MM.1S (cell line): ENCODE data around the gene BCL2L11.

Experiments used
- DNase-seq: peaks from one replicate; pipeline ENCODE4 v3.0.0-alpha.2; 2015
- H2AFZ ChIP-seq: fragments of 300-600 bp; sonication (generic); 2 replicates; pipeline ENCODE4 v1.6.0; 2016; ENCODE audit warnings: antibody characterized with exemption, low read length
- H3F3A ChIP-seq: fragments of 300-600 bp; sonication (generic); 2 replicates; pipeline ENCODE4 v1.6.1; 2016; ENCODE audit warnings: mild to moderate bottlenecking, antibody characterized with exemption, low read length, moderate library complexity, mixed read lengths; ENCODE audit not compliant: insufficient read depth
- H3K27ac ChIP-seq: fragments of 300-600 bp; sonication (generic); 2 replicates; pipeline ENCODE4 v1.5.1; 2016; ENCODE audit warnings: mild to moderate bottlenecking, low read length
- H3K27me3 ChIP-seq: fragments of 300-600 bp; sonication (generic); replicated peaks from 2 replicates; pipeline ENCODE4 v1.6.0; 2016; ENCODE audit warnings: low read length; ENCODE audit not compliant: insufficient read depth
- H3K36me3 ChIP-seq: fragments of 300-600 bp; sonication (generic); replicated peaks from 2 replicates; pipeline ENCODE4 v1.6.1; 2016; ENCODE audit warnings: mild to moderate bottlenecking, low read length, mixed read lengths; ENCODE audit not compliant: insufficient read depth
- H3K4me1 ChIP-seq: fragments of 300-600 bp; sonication (generic); 2 replicates; pipeline ENCODE4 v1.6.1; 2016; ENCODE audit warnings: low read length, mixed read lengths
- H3K4me2 ChIP-seq: fragments of 300-600 bp; sonication (generic); 2 replicates; pipeline ENCODE4 v1.6.0; 2016; ENCODE audit warnings: low read depth, low read length
- H3K4me3 ChIP-seq: fragments of 300-600 bp; sonication (generic); 2 replicates; pipeline ENCODE4 v1.5.1; 2016; ENCODE audit warnings: low read length, mixed read lengths
- H3K79me2 ChIP-seq: fragments of 300-600 bp; sonication (generic); 2 replicates; pipeline ENCODE4 v1.6.1; 2016; ENCODE audit warnings: mixed run types, low read length, mixed read lengths
- H3K9ac ChIP-seq: fragments of 300-600 bp; sonication (generic); 2 replicates; pipeline ENCODE4 v1.6.1; 2016; ENCODE audit warnings: low read length, mixed read lengths
- H3K9me2 ChIP-seq: fragments of 300-600 bp; sonication (generic); replicated peaks from 2 replicates; pipeline ENCODE4 v1.6.1; 2016; ENCODE audit warnings: mild to moderate bottlenecking, low read length, mixed read lengths; ENCODE audit not compliant: insufficient read depth
- H3K9me3 ChIP-seq: fragments of 300-600 bp; sonication (generic); replicated peaks from 2 replicates; pipeline ENCODE4 v1.6.1; 2016; ENCODE audit warnings: mild to moderate bottlenecking, low read length, mixed read lengths; ENCODE audit not compliant: insufficient read depth
- H4K20me1 ChIP-seq: fragments of 300-600 bp; sonication (generic); 2 replicates; pipeline ENCODE4 v1.6.1; 2016; ENCODE audit warnings: mild to moderate bottlenecking, low read length, moderate library complexity, mixed read lengths; ENCODE audit not compliant: insufficient read depth
- EZH2 ChIP-seq: fragments of 300-600 bp; sonication (generic); optimal IDR thresholded peaks from 2 replicates; pipeline ENCODE3; 2017; ENCODE audit warnings: low read depth, mild to moderate bottlenecking, antibody characterized with exemption, low read length, mixed read lengths
- EZH2phosphoT487 ChIP-seq: fragments of 300-600 bp; sonication (generic); IDR thresholded peaks from 2 replicates; pipeline ENCODE4 v1.6.1; 2018; ENCODE audit warnings: antibody characterized with exemption, low read length
- TF ChIP-seq, protein P1 (sequence below): fragments of 300-600 bp; sonication (generic); IDR thresholded peaks from 2 replicates; pipeline ENCODE4 v1.5.1; 2016; ENCODE audit warnings: antibody characterized with exemption, low read length, mixed read lengths

BCL2L11 gene

DNA sequence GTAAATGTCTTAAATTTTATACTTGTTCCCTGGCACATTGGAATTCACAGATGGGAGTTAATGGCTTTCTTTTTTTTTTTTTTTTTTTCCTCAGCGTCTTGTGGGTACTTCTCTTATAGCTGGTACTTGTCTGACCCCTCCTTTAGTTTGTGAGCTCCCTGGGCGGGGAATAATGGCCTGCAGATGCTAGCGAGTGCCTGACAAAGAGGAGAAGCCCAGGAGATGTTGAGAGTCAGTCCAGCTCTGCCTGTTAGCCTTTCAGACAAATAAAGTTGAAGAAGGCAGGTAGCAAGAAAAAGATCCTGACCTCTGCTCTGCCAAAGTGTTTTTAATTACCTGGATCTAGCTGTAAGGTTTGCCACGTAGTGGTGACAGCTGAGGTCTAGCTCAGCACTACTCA lies 6.6 kb downstream of the BCL2L11 start:
- H2AFZ ChIP-seq: no peak overlapping the region
- peaks cover 31% of the 10 kb centered on the region for H4K20me1 ChIP-seq
- H3F3A ChIP-seq: peaks cover 3% of the 10 kb centered on the region; the same call in 1 of the 2 replicates
- no peak overlapping the region for H3K27ac ChIP-seq
- no peak for DNase-seq
- no peaks in the 10 kb centered on the region for H3K27me3 ChIP-seq
- peaks cover 32% of the 10 kb centered on the region for H3K4me1 ChIP-seq
- no peaks in the 10 kb centered on the region for H3K9me2 ChIP-seq
- no peak overlapping the region for H3K9ac ChIP-seq
- H3K79me2 ChIP-seq: peaks cover 97% of the 10 kb centered on the region
- TF ChIP-seq EZH2: no peak
- H3K9me3 ChIP-seq: no peaks in the 10 kb centered on the region
- H3K36me3 ChIP-seq: peaks cover 15% of the 10 kb centered on the region
- H3K4me2 ChIP-seq: no peak overlapping the region
- no peak overlapping the region for H3K4me3 ChIP-seq

DNA sequence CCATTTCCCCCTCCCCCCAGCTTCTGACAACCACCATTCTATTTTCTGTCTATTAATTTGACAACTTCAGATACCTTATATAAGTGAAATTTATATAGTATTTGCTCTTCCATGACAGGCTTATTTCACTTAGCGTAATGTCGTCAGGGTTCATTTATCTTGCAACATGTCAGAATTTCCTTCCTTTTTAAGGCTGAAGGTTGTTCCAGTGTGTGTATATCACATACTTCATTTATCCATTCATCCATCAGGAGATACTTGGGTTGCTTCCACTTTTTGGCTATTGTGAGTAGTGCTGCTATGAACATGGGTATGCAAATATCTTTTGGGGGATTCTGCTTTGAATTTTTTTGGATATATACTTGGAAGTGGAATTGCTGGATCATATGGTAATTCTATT lies 7.4 kb downstream of the BCL2L11 start:
- no peaks in the 10 kb centered on the region for H3F3A ChIP-seq
- DNase-seq: no peak
- peaks cover 38% of the 10 kb centered on the region for H4K20me1 ChIP-seq
- no peak overlapping the region for H3K4me3 ChIP-seq
- peaks cover 22% of the 10 kb centered on the region for H3K36me3 ChIP-seq
- no peaks in the 10 kb centered on the region for H3K9me3 ChIP-seq
- TF ChIP-seq EZH2phosphoT487 (no peak), EZH2 (no peak)
- TF ChIP-seq, protein P1, sequence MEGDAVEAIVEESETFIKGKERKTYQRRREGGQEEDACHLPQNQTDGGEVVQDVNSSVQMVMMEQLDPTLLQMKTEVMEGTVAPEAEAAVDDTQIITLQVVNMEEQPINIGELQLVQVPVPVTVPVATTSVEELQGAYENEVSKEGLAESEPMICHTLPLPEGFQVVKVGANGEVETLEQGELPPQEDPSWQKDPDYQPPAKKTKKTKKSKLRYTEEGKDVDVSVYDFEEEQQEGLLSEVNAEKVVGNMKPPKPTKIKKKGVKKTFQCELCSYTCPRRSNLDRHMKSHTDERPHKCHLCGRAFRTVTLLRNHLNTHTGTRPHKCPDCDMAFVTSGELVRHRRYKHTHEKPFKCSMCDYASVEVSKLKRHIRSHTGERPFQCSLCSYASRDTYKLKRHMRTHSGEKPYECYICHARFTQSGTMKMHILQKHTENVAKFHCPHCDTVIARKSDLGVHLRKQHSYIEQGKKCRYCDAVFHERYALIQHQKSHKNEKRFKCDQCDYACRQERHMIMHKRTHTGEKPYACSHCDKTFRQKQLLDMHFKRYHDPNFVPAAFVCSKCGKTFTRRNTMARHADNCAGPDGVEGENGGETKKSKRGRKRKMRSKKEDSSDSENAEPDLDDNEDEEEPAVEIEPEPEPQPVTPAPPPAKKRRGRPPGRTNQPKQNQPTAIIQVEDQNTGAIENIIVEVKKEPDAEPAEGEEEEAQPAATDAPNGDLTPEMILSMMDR: no peak
- H2AFZ ChIP-seq: no peak overlapping the region
- no peaks in the 10 kb centered on the region for H3K27me3 ChIP-seq
- H3K4me2 ChIP-seq: no peak overlapping the region
- H3K27ac ChIP-seq: no peak overlapping the region
- no peak overlapping the region for H3K9ac ChIP-seq
- H3K79me2 ChIP-seq: peaks cover 99% of the 10 kb centered on the region
- H3K9me2 ChIP-seq: no peaks in the 10 kb centered on the region
- H3K4me1 ChIP-seq: peaks cover 39% of the 10 kb centered on the region

DNA sequence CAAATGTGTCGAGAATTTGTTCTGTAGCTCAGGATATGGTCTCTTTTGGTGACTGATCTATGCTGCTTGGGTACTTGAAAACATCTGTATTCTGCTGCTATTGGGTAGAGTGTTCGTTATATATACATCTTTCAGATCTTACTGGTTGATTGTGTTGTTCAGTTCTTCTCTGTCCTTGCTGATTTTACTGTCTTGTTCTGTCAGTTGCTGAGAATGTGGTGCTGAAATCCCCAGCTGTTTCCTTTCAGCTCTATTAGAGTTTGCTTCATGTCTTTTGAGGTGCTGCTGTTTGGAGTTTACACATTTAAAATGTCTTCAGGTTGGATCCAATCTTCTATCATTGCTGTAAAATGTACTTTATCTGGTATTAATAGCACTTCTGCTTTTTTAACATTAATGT lies 12.9 kb downstream of the BCL2L11 start:
- no peak overlapping the region for H2AFZ ChIP-seq
- peaks cover 72% of the 10 kb centered on the region for H4K20me1 ChIP-seq
- no peak overlapping the region for H3K9ac ChIP-seq
- peaks cover 32% of the 10 kb centered on the region; the same call in 1 of the 2 replicates for H3K36me3 ChIP-seq
- TF ChIP-seq, protein P1: no peak
- TF ChIP-seq EZH2phosphoT487 (no peak), EZH2 (no peak)
- no peaks in the 10 kb centered on the region for H3K9me3 ChIP-seq
- no peak overlapping the region for H3K4me3 ChIP-seq
- H3K79me2 ChIP-seq: peaks cover 99% of the 10 kb centered on the region
- no peaks in the 10 kb centered on the region for H3K9me2 ChIP-seq
- H3K27me3 ChIP-seq: no peaks in the 10 kb centered on the region
- H3F3A ChIP-seq: no peaks in the 10 kb centered on the region
- no peak overlapping the region for H3K27ac ChIP-seq
- DNase-seq: no peak
- no peak overlapping the region for H3K4me2 ChIP-seq
- H3K4me1 ChIP-seq: peaks cover 24% of the 10 kb centered on the region

DNA sequence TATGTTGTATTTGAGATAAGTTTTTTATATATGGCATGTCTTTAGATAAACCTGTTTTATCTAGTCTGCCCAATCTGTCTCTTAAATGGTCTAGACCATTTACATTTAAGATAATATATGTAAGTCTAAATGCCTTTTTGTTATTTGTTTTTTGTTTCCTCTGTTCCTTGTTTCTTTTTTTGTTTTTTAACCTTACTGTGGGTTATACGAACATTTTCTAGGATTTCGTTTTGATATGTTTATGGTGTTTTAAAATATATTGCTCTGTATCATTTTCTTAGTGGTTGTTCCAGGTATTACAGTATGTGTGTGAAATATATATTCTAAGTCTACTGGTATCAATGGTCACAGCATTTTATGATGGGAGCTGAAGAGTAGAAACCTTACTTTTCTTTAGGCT lies 13.3 kb downstream of the BCL2L11 start:
- Histone ChIP-seq H3K36me3 (peaks cover 34% of the 10 kb centered on the region; the same call in 1 of the 2 replicates), H2AFZ (no peak overlapping the region), H3K79me2 (peaks cover 99% of the 10 kb centered on the region), H3K27me3 (no peaks in the 10 kb centered on the region), H3K27ac (no peak overlapping the region), H3F3A (no peaks in the 10 kb centered on the region), H4K20me1 (peaks cover 74% of the 10 kb centered on the region), H3K9me2 (no peaks in the 10 kb centered on the region), H3K9ac (no peak overlapping the region), H3K9me3 (no peaks in the 10 kb centered on the region), H3K4me1 (peaks cover 24% of the 10 kb centered on the region), H3K4me2 (no peak overlapping the region), H3K4me3 (no peak overlapping the region)
- TF ChIP-seq EZH2phosphoT487: no peak
- TF ChIP-seq, protein P1: peak; percentile 35
- no peak for DNase-seq
